WTC11 (cell line): Measurements from ENCODE around the gene NUDT8. TPM values are rescaled to one million over a fixed set of nuclear protein-coding genes. Genes with fewer than 3 reads are reported as not detected.
A peak's percentile ranks its signal among the peaks of the same experiment; 100 is the strongest.

Experiments
- ATAC-seq: fragments of 200-7000 bp; cut with Tn5 transposase; 2 replicates; pipeline ENCODE4 v1.10.0; 2021; ENCODE audit warnings: mild to moderate bottlenecking, moderate library complexity
- CTCF ChIA-PET: fragments of 300-600 bp; sonication (Branson Sonifier 250); formaldehyde crosslinking; loops from one replicate; lab custom pipeline; 2021; ENCODE audit warnings: antibody characterized with exemption; lab: Charles Lee
- POLR2A ChIA-PET: fragments of 350-600 bp; sonication (Branson Sonifier 250); formaldehyde crosslinking; loops from one replicate; lab custom pipeline; 2021; ENCODE audit warnings: antibody characterized with exemption; lab: Charles Lee
- DNase-seq: peaks from one replicate; pipeline ENCODE4 v3.0.0; 2021; ENCODE audit warnings: low spot score
- H3K27ac Mint-ChIP-seq: 2 replicates; pipeline ENCODE4 v1.8.0; 2021; ENCODE audit warnings: mixed read lengths
- H3K27me3 Mint-ChIP-seq: 2 replicates; pipeline ENCODE4 v1.8.0; 2021; ENCODE audit warnings: low read depth, mild to moderate bottlenecking, moderate library complexity, mixed read lengths
- H3K36me3 Mint-ChIP-seq: 2 replicates; pipeline ENCODE4 v1.8.0; 2021; ENCODE audit warnings: mixed read lengths
- H3K4me1 Mint-ChIP-seq: 2 replicates; pipeline ENCODE4 v1.8.0; 2022; ENCODE audit warnings: mixed read lengths
- H3K4me3 Mint-ChIP-seq: 2 replicates; pipeline ENCODE4 v1.8.0; 2021; ENCODE audit warnings: mild to moderate bottlenecking, moderate library complexity, mixed read lengths
- H3K9me3 Mint-ChIP-seq: 2 replicates; pipeline ENCODE4 v1.8.0; 2021; ENCODE audit warnings: mixed read lengths
- CBFB ChIP-seq: sonication (generic); formaldehyde crosslinking; IDR thresholded peaks from 2 replicates; pipeline ENCODE4 v1.8.1; 2022; ENCODE audit warnings: mild to moderate bottlenecking, low read depth, missing genetic modification reagents
- ELF4 ChIP-seq: sonication (generic); formaldehyde crosslinking; IDR thresholded peaks from 2 replicates; pipeline ENCODE4 v1.8.1; 2022; ENCODE audit warnings: low read depth, mild to moderate bottlenecking, moderate library complexity, missing genetic modification reagents
- FOXP1 ChIP-seq: sonication (generic); formaldehyde crosslinking; IDR thresholded peaks from 2 replicates; pipeline ENCODE4 v1.8.0; 2022; ENCODE audit warnings: missing genetic modification reagents, mild to moderate bottlenecking, moderate library complexity, borderline replicate concordance
- GRHL2 ChIP-seq: fragments of 250-450 bp; sonication (Bioruptor Pico); IDR thresholded peaks from 2 replicates; pipeline ENCODE4 v1.8.0; 2022; ENCODE audit warnings: mild to moderate bottlenecking, moderate library complexity; ENCODE audit not compliant: insufficient replicate concordance, severe bottlenecking
- GTF2I ChIP-seq: fragments of 250-450 bp; sonication (Bioruptor Pico); conservative IDR thresholded peaks from 2 replicates; pipeline ENCODE4 v1.4.0; 2021; ENCODE audit warnings: mild to moderate bottlenecking
- JAZF1 ChIP-seq: fragments of 250-450 bp; sonication (Bioruptor Pico); IDR thresholded peaks from 2 replicates; pipeline ENCODE4 v1.9.0; 2021; ENCODE audit warnings: moderate library complexity, mild to moderate bottlenecking, inconsistent platforms
- MYBL2 ChIP-seq: sonication (generic); formaldehyde crosslinking; IDR thresholded peaks from 2 replicates; pipeline ENCODE4 v1.8.1; 2023; ENCODE audit warnings: mild to moderate bottlenecking, moderate library complexity, missing genetic modification reagents
- NR1H2 ChIP-seq: sonication (generic); formaldehyde crosslinking; IDR thresholded peaks from 2 replicates; pipeline ENCODE4 v1.9.0; 2021; ENCODE audit warnings: mild to moderate bottlenecking, moderate library complexity, missing genetic modification reagents
- SP1 ChIP-seq: sonication (generic); formaldehyde crosslinking; conservative IDR thresholded peaks from 2 replicates; pipeline ENCODE4 v1.8.1; 2022; ENCODE audit warnings: missing genetic modification reagents
- ZNF232 ChIP-seq: sonication (generic); formaldehyde crosslinking; IDR thresholded peaks from 2 replicates; pipeline ENCODE4 v1.8.0; 2022; ENCODE audit warnings: mild to moderate bottlenecking, missing genetic modification reagents
- ZNF416 ChIP-seq: fragments of 250-450 bp; sonication (Bioruptor Pico); IDR thresholded peaks from 2 replicates; pipeline ENCODE4 v1.9.0; 2021; ENCODE audit warnings: mild to moderate bottlenecking, inconsistent platforms
- ZNF423 ChIP-seq: fragments of 250-450 bp; sonication (Bioruptor Pico); IDR thresholded peaks from 2 replicates; pipeline ENCODE4 v2.1.2; 2022; ENCODE audit warnings: mild to moderate bottlenecking, moderate library complexity
- total RNA-seq: library from RNA; stranded (reverse); gene quantifications from 3 replicates; pipeline ENCODE4 v1.2.3, GENCODE V29; 2021
- TF ChIP-seq, protein P1 (sequence below): sonication (generic); formaldehyde crosslinking; IDR thresholded peaks from 2 replicates; pipeline ENCODE4 v1.8.0; 2022; ENCODE audit warnings: missing genetic modification reagents
- TF ChIP-seq, protein P2 (sequence below): sonication (generic); formaldehyde crosslinking; IDR thresholded peaks from 2 replicates; pipeline ENCODE4 v1.8.0; 2023; ENCODE audit warnings: missing genetic modification reagents
- TF ChIP-seq, protein P3 (sequence below): sonication (generic); formaldehyde crosslinking; conservative IDR thresholded peaks from 2 replicates; pipeline ENCODE4 v1.8.1; 2023; ENCODE audit warnings: mild to moderate bottlenecking, low read depth, missing genetic modification reagents, moderate library complexity

Gene NUDT8
- total RNA-seq, 1 experiment from 2014 or later = 8.3 TPM

DNA sequence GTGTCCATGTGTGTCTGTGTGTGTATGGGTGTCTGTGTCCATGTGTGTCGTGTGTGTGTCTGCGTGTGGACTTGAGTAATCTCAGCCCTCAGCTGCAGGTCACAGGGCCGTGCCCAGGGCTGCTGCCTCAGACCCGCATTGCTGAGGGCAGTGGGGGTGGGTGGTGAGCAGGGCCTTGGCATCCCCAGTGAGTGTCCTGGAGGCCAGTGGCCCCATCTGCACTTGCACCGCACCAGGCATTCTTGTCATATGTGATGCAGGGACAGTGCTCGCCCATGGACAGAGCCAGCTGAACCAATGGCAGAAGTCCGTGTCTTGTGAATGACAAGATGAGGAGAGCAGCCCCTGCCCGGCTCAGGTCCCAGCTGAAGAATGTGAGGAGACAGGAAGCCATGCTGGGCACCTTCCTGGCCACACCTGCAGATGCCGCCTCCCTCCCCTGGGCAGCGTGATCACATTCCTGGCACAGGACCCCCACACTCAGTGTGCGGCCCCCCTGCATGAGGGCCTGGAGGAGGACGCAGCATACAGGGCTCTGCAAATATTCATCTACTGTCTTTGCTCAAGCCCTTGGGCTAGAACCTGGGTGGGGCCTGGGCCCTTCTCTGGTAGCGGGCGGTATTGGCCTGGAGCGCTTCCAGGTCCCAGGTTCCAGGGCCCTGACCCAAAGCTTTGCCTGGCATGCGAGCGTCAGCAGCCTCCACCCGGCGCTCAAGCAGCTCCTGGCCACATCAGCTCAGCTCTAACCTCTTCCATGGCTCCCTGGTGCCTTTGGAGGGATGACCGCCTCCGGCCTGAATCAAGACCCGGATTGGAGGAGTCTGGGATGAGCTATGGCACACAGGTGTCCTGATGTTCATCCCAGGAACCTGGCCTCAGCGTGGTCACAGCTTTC, 40.8 kb upstream of the NUDT8 start:
- H3K27ac Mint-ChIP-seq = no peak overlapping the region
- peaks cover 1% of the 10 kb centered on the region; the same call in 1 of the 2 replicates for H3K36me3 Mint-ChIP-seq
- peaks cover 19% of the 10 kb centered on the region for H3K4me1 Mint-ChIP-seq
- DNase-seq = no peak
- no peaks in the 10 kb centered on the region for H3K9me3 Mint-ChIP-seq
- no peaks in the 10 kb centered on the region for H3K27me3 Mint-ChIP-seq
- no peak for ATAC-seq
- no peak overlapping the region for H3K4me3 Mint-ChIP-seq
- ChIA-PET POLR2A (no interaction called here), CTCF (no interaction called here)
- TF ChIP-seq FOXP1 (CRISPR knock-in tag) = no peak
- TF ChIP-seq, protein P1, sequence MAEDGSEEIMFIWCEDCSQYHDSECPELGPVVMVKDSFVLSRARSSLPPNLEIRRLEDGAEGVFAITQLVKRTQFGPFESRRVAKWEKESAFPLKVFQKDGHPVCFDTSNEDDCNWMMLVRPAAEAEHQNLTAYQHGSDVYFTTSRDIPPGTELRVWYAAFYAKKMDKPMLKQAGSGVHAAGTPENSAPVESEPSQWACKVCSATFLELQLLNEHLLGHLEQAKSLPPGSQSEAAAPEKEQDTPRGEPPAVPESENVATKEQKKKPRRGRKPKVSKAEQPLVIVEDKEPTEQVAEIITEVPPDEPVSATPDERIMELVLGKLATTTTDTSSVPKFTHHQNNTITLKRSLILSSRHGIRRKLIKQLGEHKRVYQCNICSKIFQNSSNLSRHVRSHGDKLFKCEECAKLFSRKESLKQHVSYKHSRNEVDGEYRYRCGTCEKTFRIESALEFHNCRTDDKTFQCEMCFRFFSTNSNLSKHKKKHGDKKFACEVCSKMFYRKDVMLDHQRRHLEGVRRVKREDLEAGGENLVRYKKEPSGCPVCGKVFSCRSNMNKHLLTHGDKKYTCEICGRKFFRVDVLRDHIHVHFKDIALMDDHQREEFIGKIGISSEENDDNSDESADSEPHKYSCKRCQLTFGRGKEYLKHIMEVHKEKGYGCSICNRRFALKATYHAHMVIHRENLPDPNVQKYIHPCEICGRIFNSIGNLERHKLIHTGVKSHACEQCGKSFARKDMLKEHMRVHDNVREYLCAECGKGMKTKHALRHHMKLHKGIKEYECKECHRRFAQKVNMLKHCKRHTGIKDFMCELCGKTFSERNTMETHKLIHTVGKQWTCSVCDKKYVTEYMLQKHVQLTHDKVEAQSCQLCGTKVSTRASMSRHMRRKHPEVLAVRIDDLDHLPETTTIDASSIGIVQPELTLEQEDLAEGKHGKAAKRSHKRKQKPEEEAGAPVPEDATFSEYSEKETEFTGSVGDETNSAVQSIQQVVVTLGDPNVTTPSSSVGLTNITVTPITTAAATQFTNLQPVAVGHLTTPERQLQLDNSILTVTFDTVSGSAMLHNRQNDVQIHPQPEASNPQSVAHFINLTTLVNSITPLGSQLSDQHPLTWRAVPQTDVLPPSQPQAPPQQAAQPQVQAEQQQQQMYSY (CRISPR knock-in tag) = peak; percentile 68

DNA sequence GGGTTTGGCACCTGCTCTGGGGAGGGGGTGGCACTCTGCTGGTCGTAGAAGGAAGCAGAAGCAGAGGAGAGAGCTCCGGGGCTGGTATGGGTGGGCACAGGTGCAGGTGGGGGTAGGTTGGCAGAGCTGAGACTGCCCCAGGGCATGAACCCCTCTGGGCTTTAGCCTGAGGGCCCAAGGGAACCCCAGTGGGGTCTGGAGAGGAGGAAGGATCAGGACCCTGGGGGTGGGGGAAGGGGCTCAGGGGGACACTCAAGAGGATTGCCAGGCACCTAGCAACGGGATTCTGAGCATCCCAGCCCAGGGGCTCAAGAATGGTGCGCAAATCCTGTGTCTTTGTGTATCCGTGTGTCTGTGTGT, 38.4 kb upstream of the NUDT8 start:
- H3K4me1 Mint-ChIP-seq = no peaks in the 10 kb centered on the region
- no peak for DNase-seq
- ChIA-PET POLR2A (no interaction called here), CTCF (interaction anchor here (0.6 to 2.3 kb wide), 5 partner anchors 9 to 54 kb away, joined by 3 to 8 read pairs (median 3); no protein-coding TSS in a partner anchor)
- no peaks in the 10 kb centered on the region for H3K36me3 Mint-ChIP-seq
- no peak for TF ChIP-seq SP1
- no peak overlapping the region for H3K27ac Mint-ChIP-seq
- no peaks in the 10 kb centered on the region for H3K27me3 Mint-ChIP-seq
- H3K9me3 Mint-ChIP-seq = no peaks in the 10 kb centered on the region
- H3K4me3 Mint-ChIP-seq = no peak overlapping the region
- no peak for ATAC-seq

DNA sequence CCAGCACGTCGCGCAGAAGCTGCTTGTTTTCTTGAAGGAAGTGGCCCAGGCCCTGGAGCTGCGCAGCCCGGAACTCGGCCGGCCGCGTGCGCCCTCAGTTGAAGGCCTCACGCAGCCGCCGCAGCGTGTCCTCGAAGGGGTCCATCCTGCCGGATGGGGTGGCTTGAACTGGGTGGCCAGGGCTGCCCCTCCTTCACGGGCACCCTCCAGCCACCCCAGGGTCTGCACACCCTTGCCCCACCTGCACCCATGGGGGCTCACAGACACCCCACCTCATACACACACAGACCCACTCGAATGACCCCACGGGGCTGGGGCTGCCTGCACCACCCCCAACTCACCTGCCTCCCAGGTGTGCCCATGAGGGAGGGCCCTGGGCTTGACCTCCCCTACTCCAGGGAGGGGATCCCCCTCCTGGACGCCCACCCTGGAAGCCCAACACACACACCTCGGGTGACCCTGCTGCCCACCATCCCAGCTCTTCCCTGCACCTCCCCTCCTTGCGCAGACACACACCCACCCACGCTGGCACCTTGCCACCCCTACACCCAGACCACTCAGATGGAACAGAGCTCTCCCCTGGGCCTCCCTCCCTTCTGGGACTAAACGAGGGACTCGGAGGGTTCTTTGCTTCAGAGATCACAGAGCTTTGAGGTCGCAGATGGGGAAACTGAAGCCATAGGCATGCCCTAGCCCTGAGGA, 37.9 kb upstream of the NUDT8 start:
- H3K4me1 Mint-ChIP-seq = no peaks in the 10 kb centered on the region
- no peak overlapping the region for H3K27ac Mint-ChIP-seq
- ChIA-PET CTCF (interaction anchor here (0.6 to 2.3 kb wide), 6 partner anchors 8 to 95 kb away, joined by 3 to 8 read pairs (median 4); no protein-coding TSS in a partner anchor), POLR2A (no interaction called here)
- no peaks in the 10 kb centered on the region for H3K27me3 Mint-ChIP-seq
- TF ChIP-seq ZNF423 (CRISPR knock-in tag) = no peak
- no peak for TF ChIP-seq GRHL2 (CRISPR knock-in tag)
- no peak for ATAC-seq
- no peak for DNase-seq
- no peaks in the 10 kb centered on the region for H3K36me3 Mint-ChIP-seq
- H3K9me3 Mint-ChIP-seq = no peaks in the 10 kb centered on the region
- H3K4me3 Mint-ChIP-seq = no peak overlapping the region

DNA sequence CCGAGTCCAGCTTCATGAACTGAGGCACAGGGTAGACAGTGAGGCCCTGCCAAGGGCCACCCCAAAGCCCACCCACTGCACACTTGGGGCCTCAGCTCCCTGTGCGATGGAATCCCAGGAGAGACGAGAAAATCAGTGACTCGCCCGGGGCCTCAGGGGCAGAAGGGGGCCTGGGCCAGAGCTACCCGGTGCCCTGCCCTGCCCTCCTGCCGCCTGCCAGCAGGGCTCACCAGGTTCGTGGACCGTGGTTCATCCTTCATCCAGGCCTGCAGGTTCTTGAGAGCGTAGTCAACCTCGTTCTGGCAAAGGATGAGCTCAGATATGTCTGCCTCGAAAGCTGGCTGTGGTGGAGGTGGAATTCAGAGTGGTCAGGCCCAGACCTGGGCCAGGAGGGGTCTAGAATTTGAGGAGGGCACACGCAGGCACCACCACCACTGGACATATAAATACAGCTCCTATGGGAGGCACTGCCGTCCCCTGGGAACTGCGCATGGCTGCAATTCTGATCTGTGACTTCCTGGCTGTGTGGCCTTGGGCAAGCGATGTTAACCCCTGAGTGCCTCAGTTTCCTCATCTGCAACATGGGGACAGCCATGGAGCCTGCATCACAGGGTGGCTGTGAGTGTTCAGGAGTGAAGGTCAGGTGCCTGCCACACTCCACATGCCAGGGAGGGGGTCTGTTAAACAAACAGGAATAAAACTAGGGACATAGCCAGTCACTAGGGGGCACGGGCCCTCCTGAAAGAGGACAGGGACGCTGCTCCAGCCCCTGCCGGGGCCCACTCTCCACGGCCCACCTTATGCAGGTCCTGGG, 37.1 kb upstream of the NUDT8 start:
- DNase-seq (no peak), ATAC-seq (no peak)
- Mint-ChIP-seq H3K4me3 (no peak overlapping the region), H3K27me3 (no peaks in the 10 kb centered on the region), H3K27ac (no peak overlapping the region), H3K4me1 (no peaks in the 10 kb centered on the region), H3K9me3 (no peaks in the 10 kb centered on the region), H3K36me3 (no peaks in the 10 kb centered on the region)
- no peak for TF ChIP-seq ZNF232 (CRISPR knock-in tag)
- no peak for TF ChIP-seq ZNF416
- no peak for TF ChIP-seq JAZF1 (CRISPR knock-in tag)
- no peak for TF ChIP-seq CBFB (CRISPR knock-in tag)
- CTCF ChIA-PET = interaction anchor here (0.7 to 2.3 kb wide), 5 partner anchors 14 to 94 kb away, joined by 3 to 8 read pairs (median 4); partner anchors contain the start of gene NUDT8
- POLR2A ChIA-PET = no interaction called here

DNA sequence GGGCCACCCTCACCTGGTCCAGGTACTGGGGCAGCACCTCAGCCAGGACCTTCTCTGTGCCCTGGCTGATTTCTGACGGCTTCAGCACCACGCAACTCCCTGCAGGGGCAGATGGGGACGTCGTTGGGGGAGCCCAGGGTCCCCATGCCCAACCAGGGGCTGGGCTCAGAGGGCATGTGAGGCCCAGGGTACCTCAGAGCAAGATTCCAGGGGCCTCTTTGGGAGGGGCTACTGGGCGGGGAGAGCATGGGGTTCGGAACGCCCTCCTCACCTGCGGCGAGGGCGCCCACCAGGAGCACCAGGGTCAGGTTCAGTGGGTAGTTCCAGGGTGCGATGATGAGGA, 36.5 kb upstream of the NUDT8 start:
- H3K9me3 Mint-ChIP-seq = no peaks in the 10 kb centered on the region
- ATAC-seq (no peak), DNase-seq (no peak)
- ChIA-PET CTCF (interaction anchor here (0.6 to 2.3 kb wide), 5 partner anchors 18 to 349 kb away, joined by 3 to 8 read pairs (median 4); partner anchors contain the start of gene NUDT8), POLR2A (no interaction called here)
- H3K4me1 Mint-ChIP-seq = no peaks in the 10 kb centered on the region
- no peaks in the 10 kb centered on the region for H3K36me3 Mint-ChIP-seq
- H3K27ac Mint-ChIP-seq = no peak overlapping the region
- no peaks in the 10 kb centered on the region for H3K27me3 Mint-ChIP-seq
- no peak overlapping the region for H3K4me3 Mint-ChIP-seq
- no peak for TF ChIP-seq GTF2I
- TF ChIP-seq NR1H2 (CRISPR knock-in tag) = no peak
- TF ChIP-seq ELF4 (CRISPR knock-in tag) = no peak
- TF ChIP-seq, protein P2, sequence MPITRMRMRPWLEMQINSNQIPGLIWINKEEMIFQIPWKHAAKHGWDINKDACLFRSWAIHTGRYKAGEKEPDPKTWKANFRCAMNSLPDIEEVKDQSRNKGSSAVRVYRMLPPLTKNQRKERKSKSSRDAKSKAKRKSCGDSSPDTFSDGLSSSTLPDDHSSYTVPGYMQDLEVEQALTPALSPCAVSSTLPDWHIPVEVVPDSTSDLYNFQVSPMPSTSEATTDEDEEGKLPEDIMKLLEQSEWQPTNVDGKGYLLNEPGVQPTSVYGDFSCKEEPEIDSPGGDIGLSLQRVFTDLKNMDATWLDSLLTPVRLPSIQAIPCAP (CRISPR knock-in tag) = no peak
- TF ChIP-seq, protein P3, sequence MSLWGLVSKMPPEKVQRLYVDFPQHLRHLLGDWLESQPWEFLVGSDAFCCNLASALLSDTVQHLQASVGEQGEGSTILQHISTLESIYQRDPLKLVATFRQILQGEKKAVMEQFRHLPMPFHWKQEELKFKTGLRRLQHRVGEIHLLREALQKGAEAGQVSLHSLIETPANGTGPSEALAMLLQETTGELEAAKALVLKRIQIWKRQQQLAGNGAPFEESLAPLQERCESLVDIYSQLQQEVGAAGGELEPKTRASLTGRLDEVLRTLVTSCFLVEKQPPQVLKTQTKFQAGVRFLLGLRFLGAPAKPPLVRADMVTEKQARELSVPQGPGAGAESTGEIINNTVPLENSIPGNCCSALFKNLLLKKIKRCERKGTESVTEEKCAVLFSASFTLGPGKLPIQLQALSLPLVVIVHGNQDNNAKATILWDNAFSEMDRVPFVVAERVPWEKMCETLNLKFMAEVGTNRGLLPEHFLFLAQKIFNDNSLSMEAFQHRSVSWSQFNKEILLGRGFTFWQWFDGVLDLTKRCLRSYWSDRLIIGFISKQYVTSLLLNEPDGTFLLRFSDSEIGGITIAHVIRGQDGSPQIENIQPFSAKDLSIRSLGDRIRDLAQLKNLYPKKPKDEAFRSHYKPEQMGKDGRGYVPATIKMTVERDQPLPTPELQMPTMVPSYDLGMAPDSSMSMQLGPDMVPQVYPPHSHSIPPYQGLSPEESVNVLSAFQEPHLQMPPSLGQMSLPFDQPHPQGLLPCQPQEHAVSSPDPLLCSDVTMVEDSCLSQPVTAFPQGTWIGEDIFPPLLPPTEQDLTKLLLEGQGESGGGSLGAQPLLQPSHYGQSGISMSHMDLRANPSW (CRISPR knock-in tag) = no peak
- TF ChIP-seq CBFB (CRISPR knock-in tag) = no peak
- no peak for TF ChIP-seq MYBL2 (CRISPR knock-in tag)
